ENCODE measurements around the gene IFT81. TPM values are rescaled to one million over a fixed set of nuclear protein-coding genes. Genes with fewer than 3 reads are reported as not detected.

Gene IFT81
- total and polyA plus RNA-seq, 2 donors (not counting 3 experiments of a cell fraction or from before 2014, with no cell fraction given) = 2.4 to 9.8 TPM

- Histone ChIP-seq H4K20me1 (replicated peaks; ENCODE audit: control insufficient read depth, extremely low read depth, insufficient read depth, low read length) (no peaks in the 10 kb centered on the region), H3K4me3 (replicated peaks in 1 of 3; ENCODE audit: insufficient read depth in 1 of 3, low read depth in 1 of 3, low read length in 3 of 3) (no peak overlapping the region), H3K4me1 (ENCODE audit: control insufficient read depth, extremely low read depth, insufficient read depth, low read length) (peaks cover 9% of the 10 kb centered on the region), H3K27ac (ENCODE audit: insufficient read depth, low read depth, low read length) (no peak overlapping the region), H3K9me1 (replicated peaks; ENCODE audit: control insufficient read depth, extremely low read depth, insufficient read depth, low read length) (no peaks in the 10 kb centered on the region), H3K9me3 (replicated peaks; ENCODE audit: control insufficient read depth, insufficient read depth, low read length) (no peaks in the 10 kb centered on the region), H3K9ac (replicated peaks; ENCODE audit: extremely low read depth, insufficient read depth, low read length) (no peak overlapping the region), H3K4me2 (ENCODE audit: insufficient read depth, low read length) (no peak overlapping the region), H3K27me3 (ENCODE audit: control insufficient read depth in 2 of 2, insufficient read depth in 2 of 2, low read length in 2 of 2) (peaks cover 0 to 1% of the 10 kb centered on the region in 2 experiments), H3K36me3 (ENCODE audit: control insufficient read depth in 2 of 2, extremely low read depth in 1 of 2, insufficient read depth in 2 of 2, low read length in 2 of 2) (no peaks in the 10 kb centered on the region), H2AFZ (ENCODE audit: low read depth, low read length) (no peak overlapping the region), H3K79me2 (ENCODE audit: control insufficient read depth, insufficient read depth, low read length) (no peaks in the 10 kb centered on the region)
- DNase-seq (ENCODE audit: low read depth, low spot score) = no peak
- FAIRE-seq = no peak
- POLR2A ChIA-PET = no interaction called here
- intact Hi-C loops (cut with micrococcal nuclease) (no loop called here), dilution Hi-C loops (cut with MboI; ENCODE audit: extremely low pct_ligation_motif_present, low sequenced_read_pairs) (no loop called here)
- TF ChIP-seq EZH2 (IDR thresholded peaks at IDR 0.05; ENCODE audit: borderline replicate concordance, low read depth, low read length, severe bottlenecking) (no peak), CTCF (IDR thresholded peaks at IDR 0.05; ENCODE audit: extremely low read depth in 1 of 2, insufficient read depth in 1 of 2, low read depth in 1 of 2, low read length in 2 of 2) (no peak), GATA2 (IDR thresholded peaks at IDR 0.05; ENCODE audit: insufficient read depth, insufficient read length, low read depth, low read length) (no peak), POLR2AphosphoS5 (IDR thresholded peaks at IDR 0.05; ENCODE audit: insufficient read depth, low read depth, low read length) (no peak), MAX (IDR thresholded peaks at IDR 0.05; ENCODE audit: insufficient read depth, insufficient read length) (no peak), POLR2A (IDR thresholded peaks at IDR 0.05; ENCODE audit: low read depth, low read length) (no peak), JUN (IDR thresholded peaks at IDR 0.05; ENCODE audit: borderline replicate concordance, insufficient read depth, insufficient read length, low read depth) (no peak), FOS (IDR thresholded peaks at IDR 0.05; ENCODE audit: borderline replicate concordance, insufficient read depth, low read length) (no peak), MYC (IDR thresholded peaks at IDR 0.05; ENCODE audit: low read depth, low read length) (no peak)
- BruUV-seq (replicated peaks) = no TSS peak
- CTCF ChIA-PET = interaction anchor here (0.6 to 2.2 kb wide), 4 partner anchors 10 to 302 kb away, joined by 3 to 7 read pairs (median 4); no protein-coding TSS in a partner anchor
These were observed 8.5 kb upstream of the IFT81 start for GRCh38 chr12:110115675-110116074.

All from endothelial cell of umbilical vein (primary cell).